ENCODE results near the gene CYB5R4. TPM values are rescaled to one million over a fixed set of nuclear protein-coding genes. Genes with fewer than 3 reads are reported as not detected.
A peak's percentile ranks its signal among the peaks of the same experiment; 100 is the strongest.

CYB5R4 gene
- total RNA-seq, 1 experiment from 2014 or later: 23.7 TPM

- TF ChIP-seq, protein P1, sequence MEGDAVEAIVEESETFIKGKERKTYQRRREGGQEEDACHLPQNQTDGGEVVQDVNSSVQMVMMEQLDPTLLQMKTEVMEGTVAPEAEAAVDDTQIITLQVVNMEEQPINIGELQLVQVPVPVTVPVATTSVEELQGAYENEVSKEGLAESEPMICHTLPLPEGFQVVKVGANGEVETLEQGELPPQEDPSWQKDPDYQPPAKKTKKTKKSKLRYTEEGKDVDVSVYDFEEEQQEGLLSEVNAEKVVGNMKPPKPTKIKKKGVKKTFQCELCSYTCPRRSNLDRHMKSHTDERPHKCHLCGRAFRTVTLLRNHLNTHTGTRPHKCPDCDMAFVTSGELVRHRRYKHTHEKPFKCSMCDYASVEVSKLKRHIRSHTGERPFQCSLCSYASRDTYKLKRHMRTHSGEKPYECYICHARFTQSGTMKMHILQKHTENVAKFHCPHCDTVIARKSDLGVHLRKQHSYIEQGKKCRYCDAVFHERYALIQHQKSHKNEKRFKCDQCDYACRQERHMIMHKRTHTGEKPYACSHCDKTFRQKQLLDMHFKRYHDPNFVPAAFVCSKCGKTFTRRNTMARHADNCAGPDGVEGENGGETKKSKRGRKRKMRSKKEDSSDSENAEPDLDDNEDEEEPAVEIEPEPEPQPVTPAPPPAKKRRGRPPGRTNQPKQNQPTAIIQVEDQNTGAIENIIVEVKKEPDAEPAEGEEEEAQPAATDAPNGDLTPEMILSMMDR (IDR thresholded peaks at IDR 0.05; ENCODE audit: insufficient read depth in 1 of 2, low read depth in 1 of 2, low read length in 1 of 2, severe bottlenecking in 1 of 2, unreplicated experiment in 1 of 2): no peak
- Mint-ChIP-seq H3K27ac (ENCODE audit: unreplicated experiment) (no peak overlapping the region), H3K9me3 (ENCODE audit: unreplicated experiment) (peaks cover 14% of the 10 kb centered on the region), H3K36me3 (ENCODE audit: insufficient read depth, unreplicated experiment) (peaks cover 16% of the 10 kb centered on the region), H3K4me3 (ENCODE audit: unreplicated experiment) (no peak overlapping the region), H3K27me3 (ENCODE audit: insufficient read depth, unreplicated experiment) (no peaks in the 10 kb centered on the region), H3K4me1 (ENCODE audit: low read depth, unreplicated experiment) (no peaks in the 10 kb centered on the region)
- Histone ChIP-seq H3K4me3 (ENCODE audit: low read depth, low read length) (no peak overlapping the region), H3K9me3 (peaks cover 9% of the 10 kb centered on the region; the same call in 1 of the 2 replicates), H3K27me3 (replicated peaks; ENCODE audit: control insufficient read depth, insufficient read depth, low read length) (no peaks in the 10 kb centered on the region), H3K36me3 (ENCODE audit: control insufficient read depth, insufficient read depth, low read length) (peaks cover 4% of the 10 kb centered on the region), H3K4me1 (no peaks in the 10 kb centered on the region)
- ChIA-PET POLR2A (no interaction called here), CTCF (no interaction called here)
- BruUV-seq (replicated peaks): no TSS peak
- no peak for DNase-seq
- intact Hi-C loops (cut with micrococcal nuclease; ENCODE audit: unreplicated experiment): no loop called here
These were observed 7.6 kb downstream of the CYB5R4 start for GRCh38 chr6:83867043-83867442.

GRCh38 chr6:83867527-83868161 is 8.2 kb downstream of the CYB5R4 start:
- no TSS peak for BruUV-seq (replicated peaks)
- peak; percentile 29 to 42 for DNase-seq
- Mint-ChIP-seq H3K27me3 (ENCODE audit: insufficient read depth, unreplicated experiment) (no peaks in the 10 kb centered on the region), H3K9me3 (ENCODE audit: unreplicated experiment) (peaks cover 14% of the 10 kb centered on the region), H3K27ac (ENCODE audit: unreplicated experiment) (no peak overlapping the region), H3K4me3 (ENCODE audit: unreplicated experiment) (no peak overlapping the region), H3K36me3 (ENCODE audit: insufficient read depth, unreplicated experiment) (peaks cover 16% of the 10 kb centered on the region), H3K4me1 (ENCODE audit: low read depth, unreplicated experiment) (no peaks in the 10 kb centered on the region)
- Histone ChIP-seq H3K27me3 (replicated peaks; ENCODE audit: control insufficient read depth, insufficient read depth, low read length) (no peaks in the 10 kb centered on the region), H3K4me1 (no peaks in the 10 kb centered on the region), H3K9me3 (peaks cover 9% of the 10 kb centered on the region; the same call in 1 of the 2 replicates), H3K4me3 (ENCODE audit: low read depth, low read length) (no peak overlapping the region), H3K36me3 (ENCODE audit: control insufficient read depth, insufficient read depth, low read length) (peaks cover 4% of the 10 kb centered on the region)
- ChIA-PET POLR2A (no interaction called here), CTCF (no interaction called here)
- TF ChIP-seq, protein P1 (IDR thresholded peaks at IDR 0.05; ENCODE audit: insufficient read depth in 1 of 2, low read depth in 1 of 2, low read length in 1 of 2, severe bottlenecking in 1 of 2, unreplicated experiment in 1 of 2): no peak
- intact Hi-C loops (cut with micrococcal nuclease; ENCODE audit: unreplicated experiment): no loop called here

DNA sequence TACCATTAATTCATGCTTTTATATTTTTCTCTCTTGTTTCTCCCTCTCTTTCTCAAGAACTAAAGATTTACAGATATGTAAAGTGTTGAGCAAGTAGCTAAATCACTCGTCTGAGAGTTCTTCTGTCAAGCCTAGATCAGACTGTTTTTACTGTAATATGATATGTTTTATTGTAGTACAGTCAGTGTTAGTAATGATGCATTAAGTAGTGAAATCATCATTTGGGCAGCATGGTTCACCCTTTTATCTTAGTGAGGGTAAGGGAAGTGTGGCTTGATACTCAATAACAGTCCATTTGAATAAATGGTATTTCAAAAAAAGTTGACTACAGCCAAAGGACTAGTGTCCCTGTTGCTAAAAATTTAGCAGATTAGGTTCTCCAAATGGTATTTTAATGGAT is 9.2 kb downstream of the CYB5R4 start:
- Mint-ChIP-seq H3K27ac (ENCODE audit: unreplicated experiment) (no peak overlapping the region), H3K4me1 (ENCODE audit: low read depth, unreplicated experiment) (no peaks in the 10 kb centered on the region), H3K36me3 (ENCODE audit: insufficient read depth, unreplicated experiment) (peaks cover 19% of the 10 kb centered on the region), H3K9me3 (ENCODE audit: unreplicated experiment) (peaks cover 14% of the 10 kb centered on the region), H3K27me3 (ENCODE audit: insufficient read depth, unreplicated experiment) (no peaks in the 10 kb centered on the region), H3K4me3 (ENCODE audit: unreplicated experiment) (no peak overlapping the region)
- Histone ChIP-seq H3K36me3 (ENCODE audit: control insufficient read depth, insufficient read depth, low read length) (peaks cover 4% of the 10 kb centered on the region), H3K4me1 (no peaks in the 10 kb centered on the region), H3K27me3 (replicated peaks; ENCODE audit: control insufficient read depth, insufficient read depth, low read length) (no peaks in the 10 kb centered on the region), H3K9me3 (peaks cover 9% of the 10 kb centered on the region; the same call in 1 of the 2 replicates), H3K4me3 (ENCODE audit: low read depth, low read length) (no peak overlapping the region)
- ChIA-PET CTCF (no interaction called here), POLR2A (no interaction called here)
- no TSS peak for BruUV-seq (replicated peaks)
- TF ChIP-seq, protein P1 (IDR thresholded peaks at IDR 0.05; ENCODE audit: insufficient read depth in 1 of 2, low read depth in 1 of 2, low read length in 1 of 2, severe bottlenecking in 1 of 2, unreplicated experiment in 1 of 2): no peak
- no peak for DNase-seq
- intact Hi-C loops (cut with micrococcal nuclease; ENCODE audit: unreplicated experiment): no loop called here
